PC-9 (cell line): ENCODE data around the gene CALM3.

Experiments
- CTCF ChIP-seq: fragments of 200-600 bp; sonication (generic); conservative IDR thresholded peaks from 2 replicates; pipeline ENCODE4 v1.6.1; 2017; ENCODE audit warnings: mixed run types, antibody characterized with exemption, mild to moderate bottlenecking, moderate library complexity
- EZH2 ChIP-seq: fragments of 200-600 bp; sonication (generic); IDR thresholded peaks from 2 replicates; pipeline ENCODE4 v1.8.0; 2017; ENCODE audit warnings: antibody characterized with exemption, low read depth

GRCh38 chr19:46654621-46655152 is 53.6 kb downstream of the CALM3 start:
- TF ChIP-seq CTCF: no peak
- no peak for TF ChIP-seq EZH2
